Neural progenitor cell (in vitro differentiated cells): ENCODE results near the gene DSTN.

ENCODE experiments used
- CTCF ChIP-seq: fragments of 200-600 bp; sonication (generic); IDR thresholded peaks from 2 replicates; pipeline ENCODE4 v1.5.1; 2017; ENCODE audit warnings: antibody characterized with exemption, mild to moderate bottlenecking
- EZH2 ChIP-seq: fragments of 200-600 bp; sonication (generic); IDR thresholded peaks from 2 replicates; pipeline ENCODE4 v1.6.1; 2017; ENCODE audit warnings: antibody characterized with exemption, mild to moderate bottlenecking, moderate library complexity
- EZH2phosphoT487 ChIP-seq: fragments of 200-600 bp; sonication (generic); IDR thresholded peaks from 2 replicates; pipeline ENCODE4 v1.6.1; 2017; ENCODE audit warnings: antibody characterized with exemption

- TF ChIP-seq CTCF (no peak), EZH2 (no peak), EZH2phosphoT487 (no peak)
These were observed 72.8 kb downstream of the DSTN start for GRCh38 chr20:17642404-17643269.
